Right atrium auricular region (tissue), 2 donors: ENCODE measurements around the gene SIRPA. TPM values are rescaled to one million over a fixed set of nuclear protein-coding genes. Genes with fewer than 3 reads are reported as not detected.

Source experiments
- DNase-seq: peaks from one replicate; pipeline ENCODE4 v3.0.0-alpha.2; 2019; ENCODE audit warnings: low spot score
- H3K27ac ChIP-seq, 2 donors: fragments of 200-600 bp; sonication (generic); 1 replicate in 1 of 2; 2 replicates in 1 of 2; pipeline ENCODE4 v1.5.1; 2016 to 2019
- H3K27me3 ChIP-seq, 2 donors: fragments of 200-600 bp; sonication (generic); one replicate each; pipeline versions ENCODE4 v1.5.1 to v1.6.0; 2017 to 2019
- H3K36me3 ChIP-seq: fragments of 200-600 bp; sonication (generic); one replicate; pipeline ENCODE4 v1.5.1; 2016
- H3K4me1 ChIP-seq, 2 donors: fragments of 200-600 bp; sonication (generic); one replicate each; pipeline versions ENCODE4 v1.5.1 to v1.6.0; 2017 to 2019
- H3K4me3 ChIP-seq, 2 donors: fragments of 200-600 bp; sonication (generic); 1 replicate in 1 of 2; 2 replicates in 1 of 2; pipeline ENCODE4 v1.5.1; 2017 to 2019; ENCODE audit warnings: mild to moderate bottlenecking in 1 of 2, moderate library complexity in 1 of 2
- H3K9me3 ChIP-seq, 2 donors: fragments of 200-600 bp; sonication (generic); one replicate each; pipeline ENCODE4 v1.5.1; 2019
- CTCF ChIP-seq, 2 donors: fragments of 200-600 bp; sonication (generic); IDR thresholded peaks; one replicate each; pipeline ENCODE4 v1.5.1; 2019; ENCODE audit warnings: antibody characterized with exemption in 2 of 2
- total RNA-seq, 2 donors: library from RNA; depleted of rRNA; stranded (reverse); fragments of >200 nt; gene quantifications; one replicate each; pipeline ENCODE4 v1.1.0, GENCODE V29; 2016

Gene SIRPA
- total RNA-seq, 2 donors from 2014 or later, result 32.4 to 58.5 TPM

GRCh38 chr20:1885254-1885653 is 10.0 kb upstream of the SIRPA start:
- H3K9me3 ChIP-seq, result no peaks in the 10 kb centered on the region

GRCh38 chr20:1885940-1886693 is 9.1 kb upstream of the SIRPA start:
- no peaks in the 10 kb centered on the region for H3K27me3 ChIP-seq
- no peak for DNase-seq
- H3K27ac ChIP-seq, result no peak overlapping the region
- no peak overlapping the region for H3K4me3 ChIP-seq
- no peak for TF ChIP-seq CTCF (IDR thresholded peaks at IDR 0.05)
- peaks cover 0 to 31% of the 10 kb centered on the region in 2 donors for H3K4me1 ChIP-seq
- no peaks in the 10 kb centered on the region for H3K36me3 ChIP-seq
- no peaks in the 10 kb centered on the region for H3K9me3 ChIP-seq

More at GRCh38 chr20:1885254-1885653, 10.0 kb upstream of the SIRPA start:
- no peak for DNase-seq
- H3K36me3 ChIP-seq, result no peaks in the 10 kb centered on the region
- H3K27me3 ChIP-seq, result no peaks in the 10 kb centered on the region
- no peak for TF ChIP-seq CTCF (IDR thresholded peaks at IDR 0.05)
- H3K4me1 ChIP-seq, result peaks cover 0 to 27% of the 10 kb centered on the region in 2 donors
- no peak overlapping the region for H3K4me3 ChIP-seq
- H3K27ac ChIP-seq, result no peak overlapping the region

- Histone ChIP-seq H3K36me3 (no peaks in the 10 kb centered on the region), H3K27ac (no peak overlapping the region)
- TF ChIP-seq CTCF (IDR thresholded peaks at IDR 0.05), result no peak
These were observed 7.9 kb upstream of the SIRPA start for GRCh38 chr20:1887321-1887720.

GRCh38 chr20:1887756-1888155 is 7.5 kb upstream of the SIRPA start:
- Histone ChIP-seq H3K27ac (no peak overlapping the region), H3K9me3 (no peaks in the 10 kb centered on the region), H3K4me1 (peaks cover 0 to 23% of the 10 kb centered on the region in 2 donors), H3K4me3 (no peak overlapping the region), H3K27me3 (no peaks in the 10 kb centered on the region), H3K36me3 (no peaks in the 10 kb centered on the region)
- no peak for DNase-seq
- TF ChIP-seq CTCF (IDR thresholded peaks at IDR 0.05), result no peak

More at GRCh38 chr20:1887321-1887720, 7.9 kb upstream of the SIRPA start:
- Histone ChIP-seq H3K27me3 (no peaks in the 10 kb centered on the region), H3K4me3 (no peak overlapping the region), H3K9me3 (no peaks in the 10 kb centered on the region), H3K4me1 (peaks cover 0 to 21% of the 10 kb centered on the region in 2 donors)
- DNase-seq, result no peak

GRCh38 chr20:1888796-1889463 is 6.3 kb upstream of the SIRPA start:
- Histone ChIP-seq H3K9me3 (no peaks in the 10 kb centered on the region), H3K27ac (no peak overlapping the region), H3K36me3 (no peaks in the 10 kb centered on the region), H3K4me1 (peaks cover 0 to 27% of the 10 kb centered on the region in 2 donors), H3K27me3 (no peaks in the 10 kb centered on the region), H3K4me3 (no peak overlapping the region)
- DNase-seq, result no peak
- no peak for TF ChIP-seq CTCF (IDR thresholded peaks at IDR 0.05)
